IMR-90 (cell line): ENCODE results near the gene NCLN. TPM values are rescaled to one million over a fixed set of nuclear protein-coding genes. Genes with fewer than 3 reads are reported as not detected.

Source experiments
- ATAC-seq: fragments of 200-7000 bp; cut with Tn5 transposase; 2 replicates; pipeline ENCODE4 v1.9.1; 2020; ENCODE audit warnings: low read depth, mild to moderate bottlenecking, moderate library complexity
- BruUV-seq: library from RNA; stranded (reverse); fragments of 400-500 nt; replicated peaks from 2 replicates; lab custom pipeline; 2021; lab: Mats Ljungman, UMichigan
- CTCF ChIA-PET: fragments of 300-600 bp; formaldehyde crosslinking; extraction: SDS; loops from one replicate; lab custom pipeline; 2021; ENCODE audit warnings: antibody characterized with exemption; lab: Yijun Ruan, JAX
- POLR2A ChIA-PET: fragments of 300-600 bp; sonication (Branson Sonifier 250); formaldehyde crosslinking; loops from one replicate; lab custom pipeline; 2022; ENCODE audit warnings: antibody characterized with exemption; ENCODE audit not compliant: unreplicated experiment; lab: Charles Lee
- DNase-seq: peaks from one replicate; pipeline ENCODE4 v3.0.0; 2013
- H2AFZ ChIP-seq: replicated peaks from 2 replicates; pipeline ENCODE3; 2013; ENCODE audit warnings: low read length, mild to moderate bottlenecking; ENCODE audit not compliant: poor library complexity
- H2AK5ac ChIP-seq: 2 replicates; pipeline ENCODE4 v1.6.1; 2013; ENCODE audit warnings: low read depth, low read length, inconsistent platforms
- H2AK9ac ChIP-seq: replicated peaks from 2 replicates; pipeline ENCODE3; 2013; ENCODE audit warnings: mild to moderate bottlenecking, low read depth, low read length, moderate library complexity; ENCODE audit not compliant: poor library complexity
- H2BK120ac ChIP-seq: 2 replicates; pipeline ENCODE4 v1.6.1; 2013; ENCODE audit warnings: low read depth, low read length, inconsistent platforms
- H2BK15ac ChIP-seq: 3 replicates; pipeline ENCODE4 v1.6.1; 2013; ENCODE audit warnings: low read depth, low read length, inconsistent platforms
- H2BK20ac ChIP-seq: 2 replicates; pipeline ENCODE4 v1.6.1; 2013; ENCODE audit warnings: low read depth, mild to moderate bottlenecking, inconsistent platforms, low read length, moderate library complexity
- H2BK5ac ChIP-seq: 2 replicates; pipeline ENCODE4 v1.6.1; 2013; ENCODE audit warnings: mild to moderate bottlenecking, low read depth, low read length, inconsistent platforms; ENCODE audit not compliant: poor library complexity, severe bottlenecking
- H3K14ac ChIP-seq: replicated peaks from 2 replicates; pipeline ENCODE4 v1.6.1; 2013; ENCODE audit warnings: low read depth, low read length, inconsistent platforms
- H3K18ac ChIP-seq: 2 replicates; pipeline ENCODE4 v1.6.1; 2013; ENCODE audit warnings: low read depth, low read length, control low read depth
- H3K23ac ChIP-seq: 2 replicates; pipeline ENCODE4 v1.6.1; 2013; ENCODE audit warnings: low read depth, low read length, inconsistent platforms
- H3K27ac ChIP-seq: 2 replicates; pipeline ENCODE4 v1.5.1; 2013; ENCODE audit warnings: mild to moderate bottlenecking, control low read depth, low read length; ENCODE audit not compliant: insufficient read depth
- H3K27me3 ChIP-seq: 2 replicates; pipeline ENCODE4 v1.6.1; 2013; ENCODE audit warnings: low read length; ENCODE audit not compliant: control insufficient read depth, insufficient read depth
- H3K36me3 ChIP-seq: 2 replicates; pipeline ENCODE4 v1.6.1; 2013; ENCODE audit warnings: low read length, mixed read lengths; ENCODE audit not compliant: control insufficient read depth, insufficient read depth
- H3K4ac ChIP-seq: 2 replicates; pipeline ENCODE4 v1.6.1; 2013; ENCODE audit warnings: low read depth, low read length, inconsistent platforms
- H3K4me1 ChIP-seq: 2 replicates; pipeline ENCODE4 v1.6.1; 2013; ENCODE audit warnings: low read length, mixed read lengths; ENCODE audit not compliant: control insufficient read depth, insufficient read depth
- H3K4me2 ChIP-seq: 2 replicates; pipeline ENCODE4 v1.6.1; 2013; ENCODE audit warnings: low read depth, mild to moderate bottlenecking, control low read depth, low read length, moderate library complexity
- H3K4me3 ChIP-seq: 2 replicates; pipeline ENCODE4 v1.5.1; 2013; ENCODE audit warnings: low read depth, mild to moderate bottlenecking, control low read depth, low read length, moderate library complexity; ENCODE audit not compliant: insufficient read depth
- H3K56ac ChIP-seq: 2 replicates; pipeline ENCODE4 v1.6.1; 2013; ENCODE audit warnings: low read length, inconsistent platforms; ENCODE audit not compliant: insufficient read depth; ENCODE audit errors: extremely low read depth
- H3K79me1 ChIP-seq, 2 experiments: 2 replicates each; pipeline ENCODE4 v1.6.1; 2013; ENCODE audit warnings: low read length in 2 of 2, inconsistent platforms in 1 of 2, low read depth in 1 of 2
- H3K9ac ChIP-seq: 2 replicates; pipeline ENCODE4 v1.6.1; 2013; ENCODE audit warnings: low read depth, low read length, control low read depth
- H3K9me1 ChIP-seq: 2 replicates; pipeline ENCODE4 v1.6.1; 2013; ENCODE audit warnings: low read length, inconsistent platforms; ENCODE audit not compliant: insufficient read depth
- H3K9me3 ChIP-seq: 2 replicates; pipeline ENCODE4 v1.6.1; 2013; ENCODE audit warnings: low read length; ENCODE audit not compliant: control insufficient read depth, insufficient read depth
- H4K20me1 ChIP-seq: 2 replicates; pipeline ENCODE4 v1.6.1; 2013; ENCODE audit warnings: low read length, inconsistent platforms; ENCODE audit not compliant: insufficient read depth
- H4K5ac ChIP-seq: 2 replicates; pipeline ENCODE4 v1.6.1; 2013; ENCODE audit warnings: mild to moderate bottlenecking, low read depth, low read length, control low read depth
- H4K8ac ChIP-seq, 2 experiments: 2 replicates each; pipeline ENCODE4 v1.6.1; 2013; ENCODE audit warnings: low read depth in 2 of 2, low read length in 2 of 2, control low read depth in 1 of 2, inconsistent platforms in 1 of 2
- H4K91ac ChIP-seq: 2 replicates; pipeline ENCODE4 v1.6.1; 2013; ENCODE audit warnings: low read depth, low read length, inconsistent platforms; ENCODE audit not compliant: insufficient read depth
- FOS ChIP-seq: fragments of 150-350 bp; IDR thresholded peaks from 2 replicates; pipeline ENCODE4 v1.6.1; 2016; ENCODE audit warnings: low read depth, low read length
- MAFK ChIP-seq: IDR thresholded peaks from 2 replicates; pipeline ENCODE4 v1.6.1; 2012; ENCODE audit warnings: low read depth, low read length, improper control_type of control experiment
- RAD21 ChIP-seq: IDR thresholded peaks from 2 replicates; pipeline ENCODE4 v1.6.1; 2012; ENCODE audit warnings: low read length, improper control_type of control experiment
- WGBS, 2 experiments: methylation state at CpG; one replicate each; pipeline versions ENCODE4 v1.1.5 to v1.1.7; 2013; ENCODE audit warnings: missing lambda C conversion rate in 2 of 2; ENCODE audit not compliant: insufficient read length in 1 of 2; ENCODE audit errors: extremely low coverage in 2 of 2; 5-methylcytosine and 5-hydroxymethylcytosine counted together
- dilution Hi-C: fragments of 300-500 bp; cut with HindIII; formaldehyde crosslinking; loops from one replicate; pipeline ENCODE4 v1.14.3; 2018; ENCODE audit warnings: low sequenced_read_pairs; ENCODE audit not compliant: unreplicated experiment
- in situ Hi-C: fragments of 300-500 bp; cut with MboI; formaldehyde crosslinking; loops from 3 replicates; pipeline ENCODE4 v1.14.3; 2019; ENCODE audit warnings: low sequenced_read_pairs, inconsistent platforms, mixed read lengths
- intact Hi-C: fragments of 100-400 bp; cut with micrococcal nuclease; formaldehyde crosslinking; loops from 2 replicates; pipeline ENCODE4 v1.10.0; 2022
- polyA plus RNA-seq, 3 experiments: library from polyadenylated mRNA; depleted of rRNA; stranded (reverse); fragments of >200 nt; gene quantifications; 2 replicates each; pipeline ENCODE4 v1.2.3, GENCODE V29; 2012; ENCODE audit warnings: low replicate concordance in 1 of 3
- total RNA-seq: library from RNA; depleted of rRNA; stranded (reverse); fragments of >200 nt; gene quantifications from 2 replicates; pipeline ENCODE4 v1.2.3, GENCODE V29; 2012

Gene NCLN
- total and polyA plus RNA-seq, 2 of the 4 experiments (the other 2 are of a cell fraction): 32.8 to 90.8 TPM

DNA sequence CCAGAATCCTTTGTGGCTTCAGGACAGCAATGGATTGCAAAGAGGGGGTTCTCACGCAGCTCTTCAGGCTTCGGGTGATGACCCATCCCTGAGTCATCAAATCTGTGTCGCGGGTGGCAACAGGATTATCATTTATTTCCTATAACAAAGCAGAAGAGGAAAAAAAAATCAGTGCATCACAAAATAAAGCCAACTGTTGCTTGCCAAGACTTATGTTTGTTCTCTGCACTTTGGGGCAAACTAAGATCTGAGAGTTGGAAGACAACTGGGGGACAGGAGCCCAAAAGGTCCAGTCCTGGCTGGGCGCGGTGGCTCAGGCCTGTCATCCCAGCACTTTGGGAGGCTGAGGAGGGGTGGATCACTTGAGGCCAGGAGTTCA lies 43.4 kb upstream of the NCLN start:
- H4K20me1 ChIP-seq: no peaks in the 10 kb centered on the region; the same call in 1 of the 2 replicates
- H3K4ac ChIP-seq: peak overlapping the region; percentile 83
- no peaks in the 10 kb centered on the region for H3K27me3 ChIP-seq
- in situ Hi-C loops (no loop called here), intact Hi-C loops (no loop called here), dilution Hi-C loops (no loop called here)
- CTCF ChIA-PET: interaction anchor here (0.9 kb wide), 1 partner anchor 13 kb away, joined by 6 read pairs; no protein-coding TSS in a partner anchor
- H2BK15ac ChIP-seq: peak overlapping the region; percentile 85; the same call in 2 of the 3 replicates
- no peak overlapping the region for H3K56ac ChIP-seq
- peak overlapping the region; percentile 95 for H4K91ac ChIP-seq
- H2BK120ac ChIP-seq: peak overlapping the region; percentile 95
- peak overlapping the region; percentile 83; the same call in 1 of the 2 replicates for H3K23ac ChIP-seq
- H2BK20ac ChIP-seq: peak overlapping the region; percentile 79
- peak overlapping the region; percentile 75 for H2BK5ac ChIP-seq
- POLR2A ChIA-PET: no interaction called here
- peak overlapping the region; percentile 44 for H3K18ac ChIP-seq
- DNase-seq (peak; percentile 87), ATAC-seq (peak; percentile 82)
- H3K9me3 ChIP-seq: peaks cover 3% of the 10 kb centered on the region; the same call in 1 of the 2 replicates
- peaks cover 7% of the 10 kb centered on the region for H3K4me1 ChIP-seq
- no peaks in the 10 kb centered on the region; a peak in 1 of 4 replicates for H3K79me1 ChIP-seq
- H3K36me3 ChIP-seq: no peaks in the 10 kb centered on the region
- H2AFZ ChIP-seq: peak overlapping the region; percentile 94
- BruUV-seq: no TSS peak
- H3K14ac ChIP-seq: 0 out of 2 replicates have a peak overlapping the region, but pooled peaks have one; percentile 35
- peak overlapping the region; percentile 97 to 100 for H4K8ac ChIP-seq
- no peak overlapping the region for H3K4me3 ChIP-seq
- H3K27ac ChIP-seq: peak overlapping the region; percentile 88
- no peak overlapping the region for H3K4me2 ChIP-seq
- 0 out of 2 replicates have a peak overlapping the region, but pooled peaks have one; percentile 21 for H3K9ac ChIP-seq
- H3K9me1 ChIP-seq: peaks cover 6% of the 10 kb centered on the region; the same call in 1 of the 2 replicates
- TF ChIP-seq RAD21 (no peak), FOS (peak; percentile 83), MAFK (peak; percentile 77)
- H2AK5ac ChIP-seq: no peak overlapping the region
- peak overlapping the region; percentile 69 for H2AK9ac ChIP-seq
- peak overlapping the region; percentile 92 for H4K5ac ChIP-seq
- WGBS, 2 experiments: 90% methylated on average over 2 of the region's 6 CpGs; no CpG with 5 or more reads in 1 of the 2 experiments
